HG03460 (cell line): ENCODE data around the gene CACNG7.

Experiments used
- ATAC-seq: cut with Tn5 transposase; IDR thresholded peaks from one replicate; pipeline ENCODE4 v1.9.1; 2021; ENCODE audit not compliant: unreplicated experiment

Gene CACNG7

DNA sequence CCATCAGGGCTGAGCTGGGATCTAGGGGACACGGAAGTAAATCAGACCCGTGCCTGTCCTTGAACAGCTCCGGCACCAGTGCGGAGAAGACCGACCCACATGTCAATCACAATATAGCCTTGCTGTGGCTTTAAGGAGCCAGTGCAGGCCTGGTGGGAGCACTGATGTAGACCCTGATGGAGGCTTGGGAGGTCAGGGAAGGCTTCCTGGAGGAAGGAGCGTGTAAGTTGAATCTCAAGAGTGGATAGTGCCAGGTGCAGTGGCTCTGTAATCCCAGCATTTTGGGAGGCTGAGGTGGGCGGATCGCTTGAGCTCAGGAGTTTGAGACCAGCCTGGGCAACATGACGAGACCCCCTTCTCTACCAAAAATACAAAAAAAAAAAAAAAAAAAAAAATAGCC, 42.9 kb downstream of the CACNG7 start:
- no peak for ATAC-seq

DNA sequence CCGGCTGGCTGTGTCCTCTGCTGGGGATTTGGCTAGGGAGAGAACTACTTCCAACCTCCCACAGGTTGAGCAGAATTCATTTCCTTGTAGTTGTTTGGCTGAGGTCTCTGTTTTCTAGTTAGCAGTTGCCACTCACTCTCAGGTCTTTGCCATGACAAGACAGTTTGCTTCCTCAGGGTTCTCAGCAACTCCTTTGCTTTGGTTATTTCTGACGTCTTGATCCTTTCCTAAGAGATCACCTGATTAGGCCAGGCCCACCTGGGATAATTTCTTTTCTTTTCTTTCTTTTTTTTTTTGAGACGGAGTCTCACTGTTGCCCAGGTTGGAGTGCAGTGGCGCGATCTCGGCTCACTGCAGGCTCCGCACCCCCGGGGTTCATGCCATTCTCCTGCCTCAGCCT, 44.3 kb downstream of the CACNG7 start:
- no peak for ATAC-seq

DNA sequence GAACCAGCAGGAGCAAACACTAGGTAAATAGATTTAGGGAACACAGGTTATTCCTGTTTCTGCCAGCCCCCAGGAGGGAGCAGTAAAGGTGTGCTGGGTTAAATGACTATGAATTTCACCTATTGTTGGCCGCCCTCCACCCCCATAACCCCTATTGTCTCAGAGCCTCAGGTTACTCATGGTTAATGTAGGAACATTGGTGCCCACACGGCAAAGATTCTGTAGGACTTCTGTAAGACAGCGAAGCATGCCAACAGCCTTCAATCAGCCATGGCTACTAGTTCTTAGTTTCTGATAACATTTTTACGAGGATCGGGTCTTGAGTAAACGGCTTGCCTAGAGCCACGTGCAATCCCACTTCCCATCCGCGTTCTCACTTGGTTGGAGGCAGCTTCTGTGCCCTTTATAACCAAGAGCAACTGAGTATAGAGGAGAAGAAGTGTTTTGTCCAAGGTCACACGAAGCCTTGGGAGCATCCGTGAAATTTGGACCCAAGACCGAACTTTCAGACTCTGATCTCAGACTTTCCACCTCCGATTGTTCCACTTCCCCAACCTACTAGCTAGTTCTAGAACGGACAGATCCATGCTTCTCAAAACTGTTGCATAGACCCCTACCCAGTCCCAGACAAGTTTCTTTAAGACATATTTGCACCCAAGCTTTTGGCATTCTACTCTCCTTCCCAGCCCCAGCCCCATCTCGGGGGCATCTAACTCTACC, 48.5 kb downstream of the CACNG7 start:
- ATAC-seq: no peak

DNA sequence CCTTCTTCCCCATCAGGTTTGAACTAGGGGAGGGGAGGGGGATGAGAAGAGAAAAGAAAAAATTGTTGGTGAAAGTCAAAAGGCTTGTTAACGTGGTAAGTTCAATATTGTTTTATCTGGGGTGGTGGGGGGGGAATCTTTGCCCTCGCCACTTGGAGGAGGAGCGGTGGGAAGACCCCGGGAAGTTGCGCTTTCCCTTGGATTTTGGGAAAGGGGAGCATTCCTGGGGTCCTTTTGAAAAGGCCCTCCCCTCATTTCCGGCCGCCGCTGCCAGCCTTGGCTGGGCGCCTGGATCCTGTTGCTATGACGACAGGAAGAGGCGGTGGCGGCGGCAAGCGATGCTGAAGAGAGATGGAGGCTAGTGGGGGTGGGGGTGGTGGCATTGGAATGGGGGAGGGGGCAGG, 49.1 kb downstream of the CACNG7 start:
- ATAC-seq: no peak

DNA sequence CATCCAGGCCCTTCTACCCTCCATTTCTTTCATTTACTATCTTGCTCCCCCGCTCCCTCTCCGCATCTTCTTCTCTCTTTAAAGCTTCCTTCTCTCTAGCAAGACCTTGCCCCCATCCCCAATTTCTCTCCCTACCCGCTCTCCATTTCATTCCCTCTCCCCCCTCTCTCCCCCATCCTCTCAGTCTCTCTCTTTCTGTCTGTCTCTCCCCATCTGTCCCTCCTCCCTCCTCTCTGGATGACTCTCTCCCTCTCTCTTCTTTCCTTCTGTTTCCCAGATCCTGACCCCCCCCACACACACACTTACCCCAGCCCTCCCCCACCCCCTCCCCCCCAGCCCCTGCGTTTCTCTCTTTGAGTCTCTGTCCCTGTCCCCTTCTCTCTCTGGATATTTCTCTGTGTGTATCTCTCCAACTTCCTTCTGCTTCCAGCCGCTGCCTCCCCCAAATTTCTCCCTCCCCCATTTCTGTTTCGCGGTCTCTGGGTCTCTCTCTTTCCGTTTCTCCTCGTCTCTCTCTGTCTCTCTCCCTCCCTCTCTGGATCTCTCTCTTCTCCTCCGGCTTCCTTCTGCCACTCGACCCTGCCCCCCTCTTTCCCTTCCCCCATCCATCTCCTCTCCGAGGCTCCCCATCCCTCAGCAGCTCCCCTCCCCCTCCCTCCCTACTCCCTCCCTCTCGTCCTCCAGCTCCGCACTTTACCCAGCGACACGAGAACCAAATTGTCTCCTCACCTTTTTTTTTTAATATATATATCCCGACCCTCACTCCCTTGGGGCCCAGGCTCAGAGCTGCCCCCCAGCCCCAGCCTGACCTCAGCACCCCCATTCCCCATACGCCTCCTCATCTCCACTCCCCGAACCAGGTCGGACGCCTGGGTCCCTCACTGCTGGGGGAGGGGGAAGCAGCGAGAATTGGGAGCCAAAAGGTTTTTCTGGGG, 50.0 kb downstream of the CACNG7 start:
- ATAC-seq: no peak

DNA sequence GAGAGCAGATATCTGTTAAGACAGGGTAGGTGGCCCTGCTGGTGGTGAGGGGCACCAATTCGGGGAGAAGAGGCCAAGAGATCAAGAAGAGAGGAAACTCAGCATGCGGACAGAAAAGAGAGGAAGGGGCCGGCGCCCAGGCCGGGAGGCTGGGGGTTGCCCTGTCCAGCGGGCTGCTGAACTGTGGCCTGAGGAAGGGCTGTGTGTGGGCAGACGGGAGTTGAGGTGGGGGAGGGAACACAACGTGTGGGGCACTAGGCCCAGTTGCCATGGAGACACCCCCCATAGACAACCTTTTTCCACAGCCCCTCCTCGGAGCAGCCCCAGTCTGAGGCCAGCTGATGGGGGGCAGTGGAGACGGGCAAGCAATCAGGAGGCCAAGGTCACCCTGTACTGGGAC, 51.1 kb downstream of the CACNG7 start:
- ATAC-seq: no peak

DNA sequence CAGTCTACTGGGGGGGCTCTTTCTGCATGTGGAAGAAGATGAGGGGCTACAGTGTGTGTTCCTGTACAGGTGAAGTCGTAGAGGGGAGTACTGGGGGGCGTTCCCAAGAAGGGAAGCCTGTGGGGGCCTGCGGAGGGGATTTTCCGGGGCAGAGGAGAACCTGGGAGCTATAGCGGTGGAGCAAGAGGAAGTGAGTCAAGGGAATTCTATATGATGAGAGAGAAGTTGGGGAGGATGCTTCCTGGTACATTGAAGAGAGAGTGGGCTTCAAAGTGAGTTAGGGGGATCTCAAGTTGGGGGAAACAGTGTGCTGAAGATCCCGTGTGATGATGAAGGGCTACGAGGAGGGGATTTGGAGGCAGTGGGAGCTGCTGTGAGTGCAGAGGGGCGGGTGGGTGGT, 51.8 kb downstream of the CACNG7 start:
- ATAC-seq: no peak

DNA sequence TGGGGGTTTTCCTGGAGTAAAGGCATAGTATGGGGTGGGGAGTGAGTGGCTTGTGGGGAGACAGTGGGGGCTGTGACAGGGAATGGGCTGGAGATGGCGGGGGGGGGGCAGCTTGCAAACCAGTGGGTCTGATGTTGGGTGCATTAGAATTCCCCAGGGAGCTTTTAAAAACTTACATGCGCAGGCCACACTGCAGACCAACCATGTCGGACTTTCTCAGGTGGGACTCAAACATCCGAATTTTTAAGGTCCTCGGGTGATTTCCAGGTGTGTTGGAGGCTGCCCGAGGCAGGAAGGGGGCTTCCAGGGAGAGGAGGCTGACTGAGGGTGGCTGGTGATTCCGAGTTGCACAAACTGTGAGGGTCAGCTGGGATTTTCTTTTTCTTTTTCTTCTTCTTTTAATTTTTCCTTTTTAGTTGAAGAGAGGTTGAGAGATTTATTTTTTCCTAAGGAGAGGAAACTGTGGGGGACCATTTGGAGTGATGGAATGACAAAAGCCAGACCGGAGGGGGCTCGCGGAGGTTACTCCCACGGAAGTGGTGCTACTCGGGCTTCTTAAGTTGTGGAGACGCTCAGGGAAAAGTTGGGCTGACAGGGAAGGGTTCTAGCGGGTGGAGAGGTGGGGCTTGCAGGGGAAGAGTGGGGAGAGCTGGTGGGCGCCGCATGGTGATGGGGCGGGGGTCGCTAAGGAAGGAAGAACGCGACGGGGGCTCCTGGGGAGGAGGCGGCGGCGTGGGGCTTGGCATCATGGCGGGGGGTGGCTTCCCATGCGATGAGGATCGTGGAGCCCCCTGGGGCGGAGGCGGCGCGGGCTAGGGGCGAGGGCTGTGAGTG, 52.7 kb downstream of the CACNG7 start:
- ATAC-seq: no peak

DNA sequence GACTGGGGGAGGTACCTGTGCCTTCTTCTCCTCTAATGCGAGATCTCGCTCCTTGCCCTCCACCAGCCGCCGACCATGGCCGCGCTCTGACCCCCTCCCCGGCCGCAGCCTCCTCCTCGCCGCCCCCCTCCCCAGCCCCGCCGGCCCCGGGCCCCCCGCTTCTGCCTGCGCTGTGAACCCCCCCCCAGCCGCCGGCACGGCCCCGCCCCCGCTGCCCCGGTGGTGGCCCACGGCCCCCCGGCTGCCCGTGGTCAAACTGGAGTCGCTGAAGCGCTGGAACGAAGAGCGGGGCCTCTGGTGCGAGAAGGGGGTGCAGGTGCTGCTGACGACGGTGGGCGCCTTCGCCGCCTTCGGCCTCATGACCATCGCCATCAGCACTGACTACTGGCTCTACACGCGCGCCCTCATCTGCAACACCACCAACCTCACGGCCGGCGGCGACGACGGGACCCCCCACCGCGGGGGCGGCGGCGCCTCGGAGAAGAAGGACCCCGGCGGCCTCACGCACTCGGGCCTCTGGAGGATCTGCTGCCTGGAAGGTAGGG, 53.9 kb downstream of the CACNG7 start, which contains the start of gene CACNG8:
Gene CACNG8 (plus strand): TSS at position 51 of the 545 bp plus-strand sequence.
- no peak for ATAC-seq

DNA sequence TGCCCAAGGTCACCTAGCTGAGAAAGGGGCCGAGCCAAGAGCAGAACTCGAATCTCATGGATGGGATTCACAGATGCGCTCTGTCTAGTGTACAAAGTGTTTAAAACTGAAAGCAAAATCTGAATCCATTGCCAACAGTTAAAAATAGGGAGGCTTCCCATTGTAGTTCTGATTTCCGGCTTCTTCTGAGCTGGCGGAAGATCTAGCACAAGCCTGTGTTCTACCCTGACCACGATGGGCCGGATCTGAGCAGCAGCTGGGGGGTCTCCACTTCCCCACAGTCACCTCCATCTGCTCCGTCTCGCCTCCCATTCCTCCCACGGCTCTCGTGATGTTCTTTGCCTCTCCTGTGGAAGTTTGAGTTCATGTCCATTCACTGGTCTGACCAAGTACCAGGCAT, 56.0 kb downstream of the CACNG7 start:
- ATAC-seq: no peak

DNA sequence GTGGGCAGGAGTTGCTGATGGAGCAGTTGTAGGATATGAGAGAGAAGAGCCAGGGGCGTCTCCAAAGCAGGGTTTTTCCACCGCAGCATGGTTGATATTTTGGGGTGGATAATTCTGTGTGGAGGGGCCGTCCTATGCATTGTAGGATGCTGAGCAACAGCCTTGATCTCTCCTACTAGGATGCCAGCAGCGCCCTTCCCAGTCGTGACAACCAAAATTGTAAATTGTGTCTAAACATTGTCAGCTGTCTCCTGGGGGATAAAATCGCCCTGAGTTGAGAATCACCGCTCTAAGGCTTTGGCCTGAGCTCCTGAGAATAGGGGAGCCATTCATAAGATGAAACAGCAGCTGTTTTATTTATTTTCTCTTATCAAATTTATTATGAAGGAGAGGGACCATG, 57.9 kb downstream of the CACNG7 start:
- ATAC-seq: no peak

DNA sequence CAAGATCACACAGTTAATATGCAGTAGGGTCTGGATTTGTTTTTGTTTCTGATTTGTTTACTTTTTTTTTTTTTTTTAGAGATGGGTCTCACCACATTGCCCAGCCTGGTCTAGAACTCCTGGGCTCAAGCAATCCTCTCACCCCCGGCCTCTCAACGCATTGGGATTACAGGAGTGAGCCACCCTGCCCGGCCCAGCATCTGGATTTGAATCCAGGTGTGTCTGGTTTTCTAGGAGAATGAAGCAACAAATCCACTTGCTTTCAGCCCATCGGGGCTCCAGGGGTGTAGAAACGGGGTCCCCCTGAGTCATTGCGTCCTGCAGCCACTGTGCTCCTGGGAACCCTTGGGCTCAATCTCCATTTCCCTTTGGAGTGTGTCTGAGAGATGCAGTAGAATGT, 60.3 kb downstream of the CACNG7 start:
- ATAC-seq: no peak

DNA sequence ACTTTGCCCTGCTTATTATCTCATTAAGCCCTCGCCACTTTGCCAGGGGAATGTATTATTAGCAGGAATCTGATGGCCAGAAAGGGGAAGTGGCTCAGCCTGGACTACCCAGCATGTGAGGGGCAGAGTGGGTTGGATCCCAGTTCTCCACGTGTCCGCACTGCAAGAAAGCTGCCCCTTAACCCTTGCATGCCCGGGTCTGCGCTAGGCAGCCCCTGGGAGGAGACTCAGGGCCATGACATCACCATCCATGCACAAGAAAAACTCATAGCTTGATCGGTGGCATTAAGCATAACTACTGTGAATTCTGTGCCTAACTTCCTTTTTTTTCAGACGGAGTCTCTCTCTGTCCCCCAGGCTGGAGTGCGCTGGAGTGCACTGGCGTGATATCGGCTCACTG, 62.6 kb downstream of the CACNG7 start:
- no peak for ATAC-seq

DNA sequence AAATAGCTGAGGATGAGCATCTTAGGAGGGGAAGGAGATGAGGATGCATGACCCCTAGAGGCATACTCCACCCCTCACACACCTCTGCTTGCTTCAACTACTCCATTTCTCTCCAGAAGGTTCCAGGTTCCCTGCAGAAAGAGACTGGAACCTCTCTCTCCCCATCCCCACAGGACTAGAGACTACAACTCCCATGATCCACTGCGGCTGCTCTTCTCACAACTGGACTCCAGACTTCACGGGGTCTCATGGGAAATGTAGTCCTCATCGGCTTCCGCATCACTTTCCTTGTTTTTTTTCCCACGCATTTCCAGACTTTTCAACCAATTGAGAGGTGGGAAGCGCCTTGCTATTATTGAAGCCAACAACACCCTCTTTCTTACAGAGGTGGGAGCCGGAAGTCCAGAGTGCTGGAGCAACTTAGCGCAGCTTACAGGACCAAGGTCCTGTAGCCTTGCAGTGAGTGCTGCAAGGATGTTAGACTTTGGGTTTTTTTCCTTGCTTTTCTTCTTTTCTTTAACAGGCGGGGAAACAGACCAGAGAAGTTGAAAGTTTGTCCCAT, 68.4 kb downstream of the CACNG7 start:
- no peak for ATAC-seq

DNA sequence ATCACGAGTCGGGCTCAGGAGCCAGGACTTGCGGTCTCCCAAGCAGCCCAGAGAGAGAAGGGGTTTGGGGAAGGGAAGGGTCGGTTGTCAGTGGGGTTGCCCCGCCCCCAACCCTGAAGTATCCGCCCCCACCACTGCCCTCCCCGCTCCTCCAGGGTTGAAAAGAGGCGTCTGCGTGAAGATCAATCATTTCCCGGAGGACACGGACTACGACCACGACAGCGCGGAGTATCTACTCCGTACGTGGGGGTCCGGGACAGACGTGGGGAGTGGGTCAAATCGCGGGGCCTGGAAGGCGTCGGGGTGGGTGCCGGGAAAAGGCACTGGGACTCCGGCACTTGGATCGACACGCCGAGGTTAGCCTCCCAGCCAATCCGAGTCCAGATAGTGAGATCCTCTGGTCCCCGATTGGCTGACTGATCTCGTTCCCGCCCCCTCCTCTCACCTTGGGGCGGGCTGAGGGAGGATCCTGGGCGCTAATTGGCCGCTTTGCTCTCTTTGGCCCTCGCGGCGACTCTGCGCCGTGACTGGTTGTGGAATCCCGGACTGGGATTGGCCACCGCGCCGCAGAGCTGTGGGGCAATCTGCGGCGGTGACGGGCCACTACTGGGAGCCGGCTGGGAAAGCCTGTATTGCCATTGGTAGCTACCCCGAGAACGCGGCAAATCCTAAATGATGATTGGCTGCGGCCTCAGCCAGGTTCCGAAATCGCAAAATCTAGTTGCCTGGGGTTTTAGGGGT, 69.1 kb downstream of the CACNG7 start:
- no peak for ATAC-seq

DNA sequence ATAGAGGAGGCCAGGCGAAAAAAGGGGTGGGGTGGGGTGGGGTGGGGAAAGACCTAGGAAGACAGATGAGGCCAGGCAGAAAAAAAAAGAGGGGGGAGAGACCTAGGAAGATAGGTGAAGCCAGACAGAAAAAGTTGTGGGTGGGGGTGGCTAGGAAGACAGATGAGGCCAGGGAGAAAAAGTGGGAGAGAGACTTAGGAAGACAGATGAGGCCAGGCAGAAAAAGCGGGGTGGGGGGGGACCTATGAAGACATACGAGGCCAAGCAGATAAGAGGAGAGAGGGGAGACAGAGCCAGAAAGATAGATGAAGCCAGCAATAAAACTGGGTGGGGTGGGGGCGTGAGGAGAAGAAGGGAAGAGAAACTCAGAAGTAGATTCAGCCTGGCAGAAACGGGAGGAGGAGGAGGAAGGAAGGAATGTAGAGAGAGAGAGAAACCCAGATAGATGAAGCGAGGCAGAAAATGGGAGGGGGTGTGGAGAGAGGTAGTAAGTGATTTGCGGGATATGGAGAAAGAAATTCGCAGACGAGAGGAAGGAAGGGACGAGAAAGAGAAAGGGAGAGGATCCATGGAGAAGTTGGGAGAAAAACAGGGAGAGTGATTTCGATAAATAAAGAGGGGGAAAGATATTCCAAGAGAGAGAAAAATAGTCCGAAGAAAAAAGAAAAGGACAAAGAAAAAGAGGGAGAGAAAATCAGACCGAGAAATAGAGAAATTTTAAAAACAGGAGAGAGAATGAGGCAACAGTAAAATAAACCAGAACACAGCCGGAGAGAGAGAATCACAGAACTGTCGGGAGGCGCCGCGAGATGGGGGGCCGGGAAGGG, 70.1 kb downstream of the CACNG7 start:
- ATAC-seq: no peak

DNA sequence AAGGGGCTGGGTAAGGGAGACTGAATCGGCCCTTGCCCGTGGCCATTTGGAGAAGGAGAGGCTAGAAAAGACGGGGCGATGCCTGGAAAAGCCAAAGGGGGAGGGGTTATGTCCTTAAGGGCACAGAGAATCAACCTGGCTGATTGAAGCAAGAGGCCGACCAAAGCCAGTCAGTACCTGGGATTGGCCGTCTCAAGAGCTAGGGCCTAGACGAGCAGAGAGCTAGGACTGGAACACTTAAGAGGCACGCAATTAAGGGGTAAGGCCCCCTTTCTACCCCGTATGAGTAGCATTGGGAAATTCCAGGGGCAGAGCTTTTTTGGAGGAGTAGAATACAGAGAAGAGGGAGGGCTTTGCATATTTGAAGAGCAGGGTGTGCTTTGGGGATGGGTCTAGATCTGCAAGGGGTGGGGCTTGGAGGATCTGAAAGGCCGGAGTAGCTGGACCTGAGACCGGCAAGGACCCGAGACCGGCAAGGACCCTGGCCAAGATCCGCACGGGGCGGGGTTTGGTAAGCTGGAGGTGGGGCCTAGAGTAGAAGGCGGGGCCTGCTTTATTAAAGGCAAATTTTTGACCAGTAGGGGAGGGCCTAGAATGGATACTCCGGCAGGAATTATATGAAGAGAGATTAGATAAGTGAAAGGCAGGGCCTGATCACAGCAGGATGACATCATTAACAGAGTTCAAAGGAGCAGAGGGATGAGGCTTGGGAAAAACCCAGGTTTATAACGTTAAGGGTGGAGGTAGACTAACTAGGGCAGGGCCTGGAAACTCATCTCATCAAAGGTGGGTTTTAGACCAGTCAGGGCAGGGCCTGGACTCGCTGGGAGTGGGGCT, 71.7 kb downstream of the CACNG7 start:
- no peak for ATAC-seq

DNA sequence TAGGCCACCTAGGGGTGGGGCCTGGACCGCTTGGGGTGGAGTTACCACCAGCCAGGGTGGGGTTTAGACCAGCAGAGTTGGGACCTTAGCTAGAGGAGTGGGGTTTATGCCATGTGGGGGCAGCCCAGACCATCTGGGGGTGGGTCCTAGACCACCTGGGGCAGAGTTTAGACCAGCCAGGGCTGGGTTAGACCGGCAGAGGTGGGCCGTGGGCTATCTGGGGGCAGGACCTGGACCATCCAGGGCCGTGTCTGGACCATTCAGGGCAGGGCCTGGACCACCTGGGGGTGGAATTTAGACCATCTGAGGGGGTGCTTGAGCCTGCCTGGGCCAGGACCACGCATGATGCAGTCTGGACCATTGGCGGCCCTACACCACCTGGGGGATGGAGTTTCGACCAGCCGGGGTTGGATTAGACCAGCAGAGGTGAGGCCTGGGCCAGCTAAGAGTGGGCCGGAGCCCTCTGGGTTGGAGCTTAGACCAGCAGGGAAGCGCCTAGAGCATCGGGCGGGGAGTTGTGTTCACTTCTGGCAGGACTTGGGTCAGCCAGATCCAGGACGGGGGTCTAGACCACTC, 72.4 kb downstream of the CACNG7 start:
- ATAC-seq: no peak
